Gastrocnemius medialis (tissue), 4 donors: ENCODE measurements around the gene AP5Z1. TPM values are rescaled to one million over a fixed set of nuclear protein-coding genes. Genes with fewer than 3 reads are reported as not detected.

Experiments used
- ATAC-seq, 2 donors: fragments of 150-250 bp; one replicate each; pipeline ENCODE4 v1.9.1; 2016
- DNase-seq, 2 donors: peaks; one replicate each; pipeline ENCODE4 v3.0.0-alpha.2; 2019
- H3K27ac ChIP-seq, 4 donors: fragments of 200-600 bp; sonication (generic); 1 replicate in 1 of 4; 2 replicates in 3 of 4; pipeline ENCODE4 v1.5.1; 2016 to 2018; ENCODE audit warnings: mild to moderate bottlenecking in 2 of 4, moderate library complexity in 1 of 4
- H3K27me3 ChIP-seq, 3 donors: fragments of 200-600 bp; sonication (generic) in 2 of 3; 1 replicate in 1 of 3; 2 replicates in 2 of 3; pipeline versions ENCODE4 v1.5.1 to v1.6.0; 2016 to 2019; ENCODE audit warnings: mild to moderate bottlenecking in 1 of 3, moderate library complexity in 1 of 3
- H3K36me3 ChIP-seq, 2 donors: fragments of 200-600 bp; sonication (generic) in 1 of 2; one replicate each; pipeline ENCODE4 v1.5.1; 2017 to 2018
- H3K4me1 ChIP-seq, 2 donors: fragments of 200-600 bp; sonication (generic) in 1 of 2; one replicate each; pipeline ENCODE4 v1.5.1; 2016 to 2017; ENCODE audit warnings: mild to moderate bottlenecking in 2 of 2
- H3K4me3 ChIP-seq, 4 donors: fragments of 200-600 bp; sonication (generic) in 3 of 4; 1 replicate in 1 of 4; 2 replicates in 3 of 4; pipeline ENCODE4 v1.5.1; 2016 to 2019; ENCODE audit warnings: mild to moderate bottlenecking in 2 of 4
- H3K9me3 ChIP-seq, 3 donors: fragments of 200-600 bp; sonication (generic) in 2 of 3; 1 replicate in 1 of 3; 2 replicates in 2 of 3; pipeline ENCODE4 v1.5.1; 2016 to 2019
- CTCF ChIP-seq, 5 experiments: fragments of 450-650 bp in 3 of 5; fragments of 200-600 bp in 2 of 5; sonication (generic) in 2 of 5; IDR thresholded peaks in 4 of 5; conservative IDR thresholded peaks in 1 of 5; 1 replicate in 4 of 5; 2 replicates in 1 of 5; pipeline ENCODE4 v1.5.1; 2016 to 2019; ENCODE audit warnings: antibody characterized with exemption in 5 of 5, mild to moderate bottlenecking in 3 of 5, moderate library complexity in 3 of 5
- POLR2A ChIP-seq, 2 donors: fragments of 450-650 bp; IDR thresholded peaks; one replicate each; pipeline ENCODE4 v1.6.1; 2017; ENCODE audit warnings: antibody characterized with exemption in 2 of 2, mild to moderate bottlenecking in 2 of 2, moderate library complexity in 2 of 2
- in situ Hi-C, 4 donors: fragments of 200-750 bp; cut with MboI; loops; one replicate each; pipeline versions ENCODE4 v1.15.0 to v1.8.0; 2017; ENCODE audit warnings: low sequenced_read_pairs in 4 of 4
- intact Hi-C: fragments of 100-400 bp; cut with DNase I; formaldehyde crosslinking; loops from one replicate; pipeline ENCODE4 v1.15.1; 2023; ENCODE audit warnings: low total_unique reads
- total RNA-seq, 4 donors: library from RNA; depleted of rRNA; stranded (reverse); fragments of >200 nt; gene quantifications; one replicate each; pipeline versions ENCODE4 v1.1.0 to v1.2.3, GENCODE V29; 2016

The AP5Z1 gene
- total RNA-seq, 4 donors from 2014 or later = 10.2 to 18.1 (median 14.6) TPM

DNA sequence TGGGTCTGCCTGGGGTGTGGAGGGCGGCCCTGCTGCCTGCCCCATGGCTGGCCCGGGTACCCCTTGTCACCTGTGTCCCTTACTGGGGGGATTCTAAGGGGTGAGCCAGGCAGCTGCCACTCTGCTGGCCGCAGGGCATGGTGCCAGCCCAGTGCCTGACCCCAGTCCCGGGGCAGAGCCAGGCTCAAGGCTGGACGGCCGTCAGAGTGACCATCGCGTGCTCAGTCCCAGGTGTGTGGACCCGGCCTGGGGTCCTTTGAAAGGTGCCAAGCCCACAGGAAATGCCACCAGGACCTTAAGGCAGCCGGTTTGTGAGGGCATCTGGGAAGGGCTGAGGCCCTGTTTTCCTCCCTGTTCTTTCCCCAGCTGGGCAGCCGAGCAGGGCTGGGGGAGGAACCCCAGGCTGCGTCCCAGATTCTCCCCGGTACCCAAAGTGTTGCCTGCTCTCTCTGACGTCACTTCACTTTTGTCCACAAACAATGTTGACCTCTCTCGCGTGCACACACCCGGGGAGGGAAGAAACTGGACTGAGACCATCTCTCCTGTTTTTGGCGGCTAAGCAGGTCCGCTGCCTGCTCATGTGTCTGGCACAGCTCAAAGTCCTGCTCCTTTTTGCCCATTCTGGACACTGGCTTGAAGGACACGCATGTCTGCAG lies 48.8 kb downstream of the AP5Z1 start:
- H3K27ac ChIP-seq = no peak overlapping the region
- no peaks in the 10 kb centered on the region for H3K36me3 ChIP-seq
- in situ Hi-C loops = no loop called here
- ATAC-seq (no peak), DNase-seq (no peak)
- H3K4me1 ChIP-seq = no peaks in the 10 kb centered on the region
- TF ChIP-seq POLR2A (IDR thresholded peaks at IDR 0.05) (no peak), CTCF (IDR thresholded peaks at IDR 0.05 in 4 of 5, conservative IDR thresholded peaks at IDR 0.05 in 1 of 5) (no peak)
- intact Hi-C loops = no loop called here
- H3K27me3 ChIP-seq = no peaks in the 10 kb centered on the region
- H3K9me3 ChIP-seq = no peaks in the 10 kb centered on the region
- H3K4me3 ChIP-seq = no peak overlapping the region

DNA sequence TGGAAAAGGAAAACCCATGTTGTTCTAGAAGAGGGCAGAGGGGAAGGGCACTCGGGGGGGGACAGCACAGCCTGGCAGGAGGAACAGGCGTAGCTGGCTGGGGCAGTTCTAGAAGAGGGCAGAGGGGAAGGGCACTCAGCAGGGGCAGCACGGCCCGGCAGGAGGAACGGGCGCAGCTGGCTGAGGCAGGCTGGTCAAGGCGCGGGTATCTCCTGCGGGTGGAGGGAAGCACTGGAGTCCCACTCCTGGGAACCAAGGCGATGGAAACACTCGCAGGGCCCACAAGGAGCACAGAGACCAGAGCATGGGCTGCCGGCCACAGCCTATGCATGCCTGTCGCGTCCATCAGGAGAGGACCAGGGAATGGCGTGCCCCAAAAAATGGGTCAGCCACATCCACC lies 49.7 kb downstream of the AP5Z1 start:
- H3K4me1 ChIP-seq = no peaks in the 10 kb centered on the region
- in situ Hi-C loops (no loop called here), intact Hi-C loops (no loop called here)
- H3K4me3 ChIP-seq = no peak overlapping the region
- no peak for ATAC-seq
- no peak overlapping the region for H3K27ac ChIP-seq
- no peaks in the 10 kb centered on the region for H3K9me3 ChIP-seq
- TF ChIP-seq POLR2A (IDR thresholded peaks at IDR 0.05) (no peak), CTCF (IDR thresholded peaks at IDR 0.05 in 4 of 5, conservative IDR thresholded peaks at IDR 0.05 in 1 of 5) (no peak)
- DNase-seq = no peak
- H3K27me3 ChIP-seq = no peaks in the 10 kb centered on the region
- H3K36me3 ChIP-seq = no peaks in the 10 kb centered on the region

DNA sequence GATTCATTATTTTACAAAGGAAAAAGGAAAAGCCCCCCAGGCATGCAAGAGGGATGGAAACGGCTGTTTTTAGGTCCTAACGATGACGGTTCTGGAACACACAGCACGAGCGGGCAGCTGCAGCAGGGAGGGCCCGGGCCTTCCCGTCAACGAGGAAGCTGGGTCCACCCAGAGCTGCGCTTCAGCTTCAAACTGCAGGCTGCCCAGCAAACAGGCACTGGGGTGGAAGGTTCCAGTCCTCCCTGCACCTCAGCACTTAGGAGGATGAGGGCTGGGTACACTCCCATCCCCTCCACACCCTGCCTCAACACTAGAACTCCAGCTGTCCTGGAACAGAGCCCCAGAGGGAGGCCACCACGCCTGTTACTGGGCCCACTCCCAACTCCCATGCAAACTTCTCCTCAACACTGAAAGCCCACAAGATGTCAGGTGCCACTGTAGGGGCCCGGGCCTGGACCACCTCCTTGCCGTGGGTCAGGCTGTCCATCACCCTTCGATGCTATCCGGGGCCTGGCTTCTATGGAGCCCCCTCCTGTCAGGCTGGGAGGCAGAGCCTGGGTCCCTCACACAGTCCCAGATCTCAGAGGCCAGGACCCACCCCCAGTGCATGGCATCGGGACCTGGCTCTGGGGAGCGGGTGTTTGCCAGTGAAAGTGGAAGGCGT lies 53.4 kb downstream of the AP5Z1 start:
- no peak for TF ChIP-seq CTCF (IDR thresholded peaks at IDR 0.05 in 4 of 5, conservative IDR thresholded peaks at IDR 0.05 in 1 of 5)
- no peak for TF ChIP-seq POLR2A (IDR thresholded peaks at IDR 0.05)
- H3K4me1 ChIP-seq = no peaks in the 10 kb centered on the region
- no peak overlapping the region for H3K4me3 ChIP-seq
- no peaks in the 10 kb centered on the region for H3K27me3 ChIP-seq
- DNase-seq (no peak), ATAC-seq (no peak)
- intact Hi-C loops (no loop called here), in situ Hi-C loops (no loop called here)
- no peak overlapping the region for H3K27ac ChIP-seq
- H3K9me3 ChIP-seq = no peaks in the 10 kb centered on the region
- H3K36me3 ChIP-seq = no peaks in the 10 kb centered on the region

- intact Hi-C loops = no loop called here
- in situ Hi-C loops = no loop called here
- Histone ChIP-seq H3K9me3 (no peaks in the 10 kb centered on the region), H3K36me3 (no peaks in the 10 kb centered on the region), H3K27me3 (no peaks in the 10 kb centered on the region), H3K4me1 (no peaks in the 10 kb centered on the region), H3K27ac (no peak overlapping the region), H3K4me3 (no peak overlapping the region)
- TF ChIP-seq CTCF (IDR thresholded peaks at IDR 0.05 in 4 of 5, conservative IDR thresholded peaks at IDR 0.05 in 1 of 5) (peak in 3 of 5 experiments; percentile 25 to 39 (median 27)), POLR2A (IDR thresholded peaks at IDR 0.05) (no peak)
- DNase-seq = no peak
- no peak for ATAC-seq
Measured at GRCh38 chr7:4830176-4830575, 54.8 kb downstream of the AP5Z1 start.
